NCI-H2227 (cell line): Measurements from ENCODE around the gene SLC2A1.
"Not testable (repeated sequence)": the region's sequence is repeated elsewhere in the genome, so short reads cannot be mapped to it uniquely, and the experiment has no call there.

Source experiments
- DNase-seq: peaks from one replicate; lab custom pipeline; 2025; ENCODE audit not compliant: unreplicated experiment; lab: John Stamatoyannopoulos, UW

The SLC2A1 gene

DNA sequence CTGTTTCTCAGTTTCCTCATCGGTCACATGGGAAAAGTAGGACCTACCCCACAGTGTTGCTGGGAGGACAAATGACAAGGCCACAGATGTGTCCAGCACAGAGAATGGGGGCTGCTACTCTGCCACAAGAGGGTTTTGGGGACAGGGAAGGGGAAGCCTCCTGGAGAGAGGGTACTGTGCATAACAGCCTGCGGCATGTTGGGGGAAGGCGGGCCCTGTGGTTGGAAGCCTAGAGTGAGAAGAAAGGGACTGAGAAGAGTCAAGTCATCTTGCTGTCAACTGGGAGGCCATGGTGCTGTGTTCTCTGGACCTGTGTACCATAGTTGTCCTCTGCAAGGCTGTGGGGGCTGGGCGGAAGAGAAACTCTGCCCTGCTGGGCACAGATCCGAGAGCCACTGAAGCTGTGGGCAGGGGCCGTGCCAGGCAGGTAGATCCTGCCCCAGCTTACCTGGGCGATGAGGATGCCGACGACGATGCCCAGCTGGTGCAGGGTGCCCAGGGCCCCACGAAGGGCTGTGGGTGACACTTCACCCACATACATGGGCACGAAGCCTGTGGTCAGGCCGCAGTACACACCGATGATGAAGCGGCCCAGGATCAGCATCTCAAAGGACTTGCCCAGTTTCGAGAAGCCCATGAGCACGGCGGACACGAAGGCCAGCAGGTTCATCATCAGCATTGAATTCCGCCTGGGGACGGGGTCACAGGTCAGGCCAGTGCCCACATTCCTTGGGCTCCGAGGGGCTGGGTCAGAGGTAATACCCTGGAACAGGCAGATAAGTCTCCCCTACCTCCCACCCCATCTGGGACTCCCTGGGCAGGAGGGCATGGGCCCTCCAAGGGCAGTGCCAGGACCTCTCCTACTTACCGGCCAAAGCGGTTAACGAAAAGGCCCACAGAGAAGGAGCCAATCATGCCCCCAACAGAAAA lies 28.2 kb downstream of the SLC2A1 start:
- DNase-seq = no peak

DNA sequence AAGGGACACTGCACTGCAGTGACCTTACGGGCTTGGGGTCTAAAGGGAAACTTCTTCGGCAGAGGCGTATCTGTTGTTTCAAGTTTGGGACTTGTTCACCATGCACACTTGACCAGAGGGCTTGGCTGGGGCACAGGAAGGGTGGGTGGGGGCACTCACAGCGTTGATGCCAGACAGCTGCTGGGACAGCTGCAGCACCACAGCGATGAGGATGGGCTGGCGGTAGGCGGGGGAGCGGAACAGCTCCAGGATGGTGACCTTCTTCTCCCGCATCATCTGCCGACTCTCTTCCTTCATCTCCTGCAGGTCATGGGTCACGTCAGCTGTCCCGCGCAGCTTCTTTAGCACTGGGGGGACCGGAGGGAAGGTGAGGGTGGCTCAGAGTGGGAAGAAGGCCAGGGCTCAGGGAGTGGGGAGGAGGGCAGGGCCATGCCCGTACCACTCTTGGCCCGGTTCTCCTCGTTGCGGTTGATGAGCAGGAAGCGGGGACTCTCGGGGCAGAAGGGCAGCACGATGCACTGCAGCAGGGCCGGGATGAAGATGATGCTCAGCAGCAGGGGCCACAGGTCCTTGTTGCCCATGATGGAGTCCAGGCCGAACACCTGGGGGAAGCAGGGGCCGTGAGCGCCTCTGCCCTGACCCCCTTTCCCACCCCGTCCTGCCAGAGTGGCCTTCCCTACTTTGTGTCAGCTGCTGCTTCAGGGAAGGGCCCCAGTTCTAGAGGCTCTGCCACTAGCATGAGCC lies 29.1 kb downstream of the SLC2A1 start:
- DNase-seq = no peak

- no peak for DNase-seq
Measured at GRCh38 chr1:42928859-42929258, 29.8 kb downstream of the SLC2A1 start.

GRCh38 chr1:42927920-42928505 lies 30.7 kb downstream of the SLC2A1 start:
- no peak for DNase-seq

GRCh38 chr1:42927274-42927841 lies 31.3 kb downstream of the SLC2A1 start:
- DNase-seq = no peak

GRCh38 chr1:42926879-42927242 lies 31.8 kb downstream of the SLC2A1 start:
- DNase-seq = no peak

DNA sequence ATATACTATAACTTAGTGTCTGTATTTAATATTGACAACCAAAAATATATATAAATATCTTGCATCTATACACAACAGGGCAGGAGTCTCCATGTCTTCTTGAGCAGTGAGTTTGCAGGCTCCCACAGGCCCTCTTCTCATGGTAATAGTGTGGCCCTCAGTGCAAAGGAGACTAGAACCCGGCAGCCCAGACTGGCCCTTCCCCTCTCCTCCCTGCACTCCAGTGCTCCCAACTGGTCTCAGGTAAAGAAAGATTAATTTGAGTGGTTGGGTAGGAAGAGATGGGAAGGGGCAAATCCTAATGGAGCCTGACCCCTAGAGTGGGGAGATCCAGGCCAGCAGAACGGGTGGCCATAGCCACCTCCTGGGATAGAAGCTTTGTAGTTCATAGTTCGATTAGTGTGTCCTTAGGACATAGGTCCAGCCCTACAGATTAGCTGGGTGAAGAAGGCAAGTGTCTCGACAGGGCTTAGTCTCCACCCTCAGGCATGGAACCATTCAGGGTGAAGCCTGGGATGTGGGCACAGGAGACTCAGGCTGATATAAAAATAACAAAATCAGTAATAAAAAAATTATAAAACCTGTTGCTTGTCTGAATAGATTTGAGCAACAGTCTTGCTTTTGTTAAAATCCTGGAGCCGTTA lies 32.3 kb downstream of the SLC2A1 start:
- no peak for DNase-seq

GRCh38 chr1:42924851-42925760 lies 33.6 kb downstream of the SLC2A1 start:
- DNase-seq = peak; percentile 20

- DNase-seq = peak; percentile 97
Measured at GRCh38 chr1:42924082-42924850, 34.4 kb downstream of the SLC2A1 start.

DNA sequence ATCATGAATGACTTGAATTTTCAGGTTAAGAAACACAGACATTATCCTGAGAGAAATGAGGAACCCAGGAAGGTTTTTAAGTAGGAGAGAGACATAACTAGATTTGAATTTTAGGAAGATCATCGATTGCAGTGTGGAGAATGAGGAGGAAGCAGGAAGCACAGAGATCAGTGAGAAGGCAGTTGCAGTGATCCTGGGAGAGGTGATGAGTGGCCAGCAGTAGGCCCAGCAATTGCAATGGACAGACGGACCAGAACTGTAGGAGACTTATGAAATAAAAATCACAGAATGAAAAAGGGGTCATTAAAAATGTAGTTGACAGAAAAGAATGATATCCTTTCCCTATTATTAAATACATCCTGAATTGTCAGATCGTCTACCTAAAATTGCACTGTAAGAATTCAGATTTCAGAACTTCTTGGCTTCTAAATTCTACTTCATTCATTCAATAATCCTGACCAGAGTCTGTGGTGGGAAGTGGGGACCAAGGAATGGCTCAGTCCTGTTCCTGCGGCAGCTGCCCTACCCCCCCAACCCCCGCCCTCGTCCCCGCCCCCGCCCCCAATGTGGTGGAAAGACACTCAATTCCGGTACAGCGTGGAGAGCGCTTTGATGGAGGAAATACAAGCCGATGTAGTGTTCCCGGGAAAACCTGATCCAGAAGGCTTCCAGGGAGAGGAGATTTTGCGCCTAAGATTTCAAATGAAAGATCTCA lies 35.1 kb downstream of the SLC2A1 start:
- no peak for DNase-seq

DNA sequence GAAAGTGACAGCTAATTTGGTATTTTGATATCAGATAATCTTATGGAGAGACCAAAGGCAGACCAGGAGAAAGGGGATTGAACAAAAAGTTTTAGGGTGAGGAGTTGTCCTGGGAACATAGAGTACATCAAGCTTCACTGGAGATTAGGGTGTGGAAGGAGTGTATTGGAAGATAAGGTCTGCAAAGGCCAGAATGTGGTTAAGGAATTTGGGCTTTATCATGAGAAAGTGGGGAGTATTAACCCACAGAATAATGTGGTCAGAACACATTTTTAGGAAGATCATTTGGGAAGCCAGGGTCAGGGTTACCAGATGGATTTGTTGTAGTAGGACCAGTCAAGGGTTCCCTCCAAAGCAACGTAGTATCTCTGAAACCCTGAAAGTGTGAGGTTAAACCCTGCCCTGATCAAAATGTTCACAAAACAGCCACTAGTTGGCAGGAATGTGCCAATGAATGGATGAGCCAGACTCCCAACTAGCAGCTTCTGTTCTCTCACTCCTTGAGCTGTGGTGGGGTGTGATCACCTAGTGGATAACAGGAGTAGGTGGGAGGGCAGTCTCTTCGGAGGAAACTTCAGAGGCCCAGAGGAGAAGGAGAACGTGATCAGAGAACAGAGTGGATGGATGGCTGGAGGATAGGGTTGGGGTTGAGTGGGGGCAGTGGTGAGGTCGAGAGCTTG lies 35.8 kb downstream of the SLC2A1 start:
- DNase-seq = peak; percentile 82

- DNase-seq = no peak
Measured at GRCh38 chr1:42921769-42922168, 36.9 kb downstream of the SLC2A1 start.

- not testable (repeated sequence) for DNase-seq
Measured at GRCh38 chr1:42919651-42920050, 39.0 kb downstream of the SLC2A1 start.

GRCh38 chr1:42917241-42917495 lies 41.5 kb downstream of the SLC2A1 start:
- DNase-seq = no peak

DNA sequence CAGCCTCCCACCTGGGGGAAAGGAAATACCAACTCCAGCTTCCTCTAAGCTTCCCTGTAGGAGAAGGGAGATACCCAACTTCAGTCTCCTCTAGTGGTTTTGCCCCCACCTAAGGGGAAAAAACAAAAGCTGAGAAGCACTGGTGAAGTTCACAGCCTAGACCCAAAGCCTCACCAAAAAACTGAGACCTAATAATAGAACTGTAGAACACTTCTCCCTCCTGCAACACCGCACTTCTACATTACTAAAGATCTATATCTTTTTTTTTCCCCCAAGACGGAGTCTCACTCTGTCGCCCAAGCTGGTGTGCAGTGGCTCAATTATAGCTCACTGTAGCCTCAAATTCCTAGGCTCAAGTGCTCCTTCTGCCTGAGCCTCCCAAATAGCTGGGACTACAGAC lies 43.2 kb downstream of the SLC2A1 start:
- no peak for DNase-seq

GRCh38 chr1:42914092-42914627 lies 44.5 kb downstream of the SLC2A1 start:
- DNase-seq = no peak

DNA sequence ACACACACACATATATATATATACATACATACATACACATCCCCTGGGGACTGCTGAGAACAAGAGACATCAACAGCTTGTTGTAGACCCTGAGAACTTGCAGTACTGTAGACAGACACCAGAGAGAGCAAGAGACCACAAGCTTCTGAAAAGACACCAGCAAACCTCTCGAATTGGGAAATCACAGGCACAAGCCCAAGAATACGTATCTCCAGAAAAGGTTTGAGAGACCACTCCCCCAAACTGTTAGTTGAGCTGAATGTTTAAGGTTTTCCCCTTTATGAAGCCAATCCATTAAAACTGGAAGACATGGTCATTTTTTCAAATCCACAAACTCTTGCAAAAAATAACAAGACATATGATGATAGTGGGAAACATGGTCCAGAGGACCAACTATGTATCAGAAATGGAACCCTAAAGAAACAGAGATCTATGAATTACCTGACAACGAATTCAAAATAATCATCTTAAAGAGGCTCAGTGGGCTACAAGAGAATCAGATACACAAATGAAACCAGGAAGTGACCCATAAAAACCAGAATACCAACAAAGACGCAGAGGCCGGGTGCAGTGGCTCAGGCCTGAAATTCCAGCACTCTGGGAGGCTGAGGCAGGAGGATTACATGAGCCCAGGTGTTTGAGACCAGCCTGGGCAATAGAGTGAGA lies 45.1 kb downstream of the SLC2A1 start:
- DNase-seq = peak; percentile 62

GRCh38 chr1:42910985-42911384 lies 47.7 kb downstream of the SLC2A1 start:
- DNase-seq = no peak
